Amniotic stem cell (primary cell): Measurements from ENCODE around the gene MIA2.
"Not testable (repeated sequence)": the region's sequence is repeated elsewhere in the genome, so short reads cannot be mapped to it uniquely, and the experiment has no call there.

Experiments used
- DNase-seq: peaks from one replicate; lab custom pipeline; 2025; lab: John Stamatoyannopoulos, UW

The MIA2 gene

DNA sequence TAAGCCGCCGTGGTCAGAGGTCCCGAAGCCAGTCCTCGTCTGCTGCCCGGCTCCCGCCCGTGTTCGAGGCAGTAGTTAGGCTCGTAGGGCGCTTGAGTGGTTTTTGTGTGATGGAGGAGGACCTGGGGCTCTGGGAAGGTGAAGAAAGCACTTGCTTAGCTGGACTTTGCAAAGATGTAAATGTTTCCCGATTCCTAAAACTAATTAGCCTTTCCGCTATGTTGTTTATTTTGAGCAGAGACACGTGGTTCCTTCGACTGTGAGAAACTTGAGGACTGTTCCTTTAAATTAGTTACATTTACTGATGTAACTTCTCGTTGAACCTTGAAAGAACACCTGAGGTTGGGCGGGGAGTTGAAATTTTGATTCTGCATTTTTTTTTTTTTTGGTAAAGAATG lies 33.9 kb downstream of the MIA2 start:
- DNase-seq: peak; percentile 17

DNA sequence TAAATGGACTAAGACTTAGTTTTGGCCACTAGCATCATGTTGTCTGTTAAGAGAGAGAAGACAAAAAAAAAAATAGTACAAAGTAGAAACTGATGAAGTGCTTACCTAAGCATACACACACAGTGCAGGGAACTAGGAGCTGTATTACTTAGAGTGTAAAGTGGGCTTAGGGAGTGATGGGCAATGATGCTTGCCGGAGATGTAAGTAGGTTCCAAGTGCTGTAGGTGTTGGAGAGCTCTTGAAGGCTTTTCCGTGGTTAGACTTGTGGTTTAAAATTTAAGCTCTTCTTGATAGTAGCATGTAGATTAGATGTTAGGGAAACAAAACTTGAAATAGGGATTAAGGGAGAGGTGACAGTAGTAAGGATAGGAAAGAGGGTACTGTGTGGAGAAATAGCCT lies 34.7 kb downstream of the MIA2 start:
- DNase-seq: no peak

DNA sequence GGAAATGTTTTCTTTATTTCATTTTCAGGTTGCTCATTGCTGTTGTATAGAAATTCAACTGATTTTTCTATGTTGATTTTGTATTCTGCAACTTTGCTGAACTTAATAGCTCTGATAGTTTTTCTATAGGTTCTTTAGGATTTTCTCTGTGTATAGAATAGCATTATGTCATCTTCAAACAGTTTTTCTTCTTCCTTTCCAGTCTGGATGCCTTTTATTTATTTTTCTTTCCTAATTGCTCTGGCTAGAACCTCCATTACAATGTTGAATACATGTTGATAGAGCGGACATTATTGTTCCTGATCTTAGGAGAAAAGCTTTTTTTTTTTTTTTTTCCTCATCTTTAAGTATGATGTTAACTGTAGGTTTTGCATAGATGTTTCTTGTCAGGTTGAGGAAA lies 39.2 kb downstream of the MIA2 start:
- DNase-seq: no peak

GRCh38 chr14:39275395-39275794 lies 41.7 kb downstream of the MIA2 start:
- DNase-seq: no peak

GRCh38 chr14:39276005-39276404 lies 42.3 kb downstream of the MIA2 start:
- DNase-seq: no peak

DNA sequence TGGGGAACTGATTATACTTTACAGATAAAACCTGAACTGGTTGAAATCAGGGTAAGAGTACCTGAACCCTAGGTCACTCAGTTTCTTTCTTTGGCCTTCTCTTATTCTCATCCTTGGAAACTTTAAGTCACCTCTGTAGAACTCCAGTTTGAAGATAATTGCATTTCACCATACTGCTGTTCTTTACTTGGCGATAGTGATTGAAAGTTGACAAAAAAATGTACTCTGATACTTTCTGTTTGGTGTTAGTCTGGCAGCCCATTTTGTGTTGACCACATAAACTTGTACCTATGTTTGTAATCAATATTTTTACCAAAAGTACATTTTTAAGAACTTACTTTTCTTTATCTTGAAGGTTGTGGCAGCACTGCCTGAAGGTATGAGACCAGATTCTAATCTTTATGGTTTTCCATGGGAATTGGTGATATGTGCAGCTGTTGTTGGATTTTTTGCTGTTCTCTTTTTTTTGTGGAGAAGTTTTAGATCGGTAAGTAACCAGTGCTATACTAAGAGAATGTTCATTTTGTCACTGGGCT lies 42.9 kb downstream of the MIA2 start:
- no peak for DNase-seq

DNA sequence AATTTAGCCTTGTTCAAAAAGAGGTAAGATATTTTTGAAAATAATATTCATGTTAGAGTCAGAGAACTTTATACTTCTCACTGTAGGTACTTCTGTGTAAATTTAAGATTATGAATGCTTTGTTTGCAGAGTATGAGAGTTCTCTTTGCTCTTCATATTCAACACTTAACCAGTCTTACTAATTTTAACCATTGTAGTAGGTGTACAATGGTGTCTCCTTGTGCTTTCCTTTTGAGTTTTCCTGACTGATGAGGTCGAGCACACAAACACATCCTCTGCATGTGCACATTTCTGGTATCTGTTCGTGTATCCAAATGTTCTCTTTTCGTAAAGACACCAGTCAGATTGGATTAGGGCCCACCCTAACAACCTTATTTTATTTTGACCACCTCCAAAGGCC lies 45.8 kb downstream of the MIA2 start:
- no peak for DNase-seq

- not testable (repeated sequence) for DNase-seq
These were observed 47.0 kb downstream of the MIA2 start for GRCh38 chr14:39280678-39281077.

GRCh38 chr14:39289523-39289922 lies 55.8 kb downstream of the MIA2 start:
- no peak for DNase-seq

DNA sequence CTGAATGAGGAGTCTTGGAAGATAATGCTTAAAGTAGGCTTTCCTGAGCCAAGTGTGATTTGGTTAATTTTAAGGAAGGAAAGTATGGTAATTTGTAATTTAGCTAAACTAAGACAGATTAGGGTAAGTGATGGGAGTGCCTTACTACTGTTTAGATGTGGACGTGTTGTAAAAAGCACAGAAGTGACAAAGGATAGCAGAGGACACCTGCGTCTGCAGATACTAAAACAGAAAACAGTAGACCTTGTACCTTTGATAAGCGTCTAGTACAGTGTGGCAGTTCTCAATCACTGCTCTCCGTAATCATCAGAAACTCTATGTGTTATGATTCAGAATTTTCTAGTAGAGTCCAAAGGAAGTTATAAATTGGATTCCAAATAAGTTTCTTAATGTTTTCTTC lies 58.0 kb downstream of the MIA2 start:
- no peak for DNase-seq

- no peak for DNase-seq
These were observed 59.9 kb downstream of the MIA2 start for GRCh38 chr14:39293629-39294028.

DNA sequence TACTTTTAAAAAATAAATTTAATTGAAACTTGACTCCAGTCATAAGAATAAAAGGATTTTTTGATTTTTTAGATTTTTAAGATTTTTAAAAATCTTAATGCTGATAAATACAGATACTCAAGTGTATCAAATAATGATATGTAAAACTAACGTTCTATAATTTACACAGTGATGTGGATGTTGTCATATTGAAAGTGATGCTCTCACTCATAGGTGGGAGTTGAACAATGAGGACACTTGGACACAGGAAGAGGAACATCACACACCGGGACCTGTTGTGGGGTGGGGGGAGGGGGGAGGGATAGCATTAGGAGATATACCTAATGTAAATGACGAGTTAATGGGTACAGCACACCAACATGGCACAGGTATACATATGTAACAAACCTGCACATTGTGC lies 66.7 kb downstream of the MIA2 start:
- not testable (repeated sequence) for DNase-seq

- DNase-seq: no peak
These were observed 68.6 kb downstream of the MIA2 start for GRCh38 chr14:39302124-39302810.

DNA sequence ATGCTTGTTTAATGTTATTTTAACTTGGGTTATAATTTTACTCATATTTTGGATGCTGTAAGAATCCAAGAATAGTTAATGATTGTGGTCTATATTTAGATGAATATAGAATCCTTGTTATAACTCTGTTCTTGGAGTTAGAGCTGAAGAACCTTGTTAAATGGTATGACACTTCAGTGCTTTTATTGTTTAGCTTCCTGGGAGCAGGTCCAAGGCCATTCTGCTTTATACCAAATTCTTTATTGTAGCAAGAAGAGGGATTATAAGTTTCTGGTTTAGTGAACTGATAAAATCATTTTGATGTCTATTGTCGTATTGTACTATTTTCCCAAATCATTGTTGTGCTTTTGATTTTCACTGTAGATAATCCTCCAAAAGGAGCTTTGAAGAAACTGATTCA lies 69.4 kb downstream of the MIA2 start:
- DNase-seq: no peak

- no peak for DNase-seq
These were observed 74.1 kb downstream of the MIA2 start for GRCh38 chr14:39307815-39308214.

- DNase-seq: no peak
These were observed 76.3 kb downstream of the MIA2 start for GRCh38 chr14:39310051-39310450.

- DNase-seq: no peak
These were observed 82.2 kb downstream of the MIA2 start for GRCh38 chr14:39315859-39316444.

- no peak for DNase-seq
These were observed 83.3 kb downstream of the MIA2 start for GRCh38 chr14:39316830-39317553.

DNA sequence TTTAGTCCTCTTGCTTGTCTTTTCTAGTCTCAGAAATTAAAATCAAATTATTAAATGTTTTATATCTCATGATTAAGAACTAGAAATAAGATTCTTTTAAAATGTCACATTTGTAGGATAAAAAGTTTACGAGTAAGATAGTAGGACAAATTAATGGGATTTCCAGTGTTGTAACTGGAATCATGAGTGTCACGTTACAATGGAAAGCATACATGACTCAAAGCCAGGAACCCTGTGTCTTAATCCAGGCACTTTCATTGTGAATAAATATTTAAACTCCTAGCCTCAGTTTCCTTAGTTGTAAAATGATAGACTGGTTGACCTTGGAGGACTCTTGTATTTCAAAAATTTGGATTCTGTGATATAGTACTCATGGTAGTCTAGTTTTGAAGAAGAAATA lies 84.9 kb downstream of the MIA2 start:
- no peak for DNase-seq

DNA sequence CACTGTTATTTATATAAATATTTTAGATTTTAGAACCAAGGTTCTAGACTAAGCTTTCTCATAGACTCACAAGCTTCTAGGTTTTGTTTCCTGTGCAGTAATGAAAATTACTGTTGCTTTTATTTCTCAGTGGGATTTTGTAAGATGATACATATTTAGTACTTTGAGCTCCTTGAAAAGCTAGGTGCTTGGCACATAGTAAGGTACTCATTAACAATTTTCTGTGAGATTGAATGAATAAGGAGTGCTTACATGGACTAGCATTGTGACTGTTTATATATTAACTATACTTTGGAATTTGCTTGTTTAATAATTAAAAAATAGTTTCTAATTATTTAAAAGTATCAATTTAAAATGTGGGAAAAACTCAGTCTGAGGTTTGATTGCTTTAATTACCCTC lies 85.7 kb downstream of the MIA2 start:
- DNase-seq: no peak

DNA sequence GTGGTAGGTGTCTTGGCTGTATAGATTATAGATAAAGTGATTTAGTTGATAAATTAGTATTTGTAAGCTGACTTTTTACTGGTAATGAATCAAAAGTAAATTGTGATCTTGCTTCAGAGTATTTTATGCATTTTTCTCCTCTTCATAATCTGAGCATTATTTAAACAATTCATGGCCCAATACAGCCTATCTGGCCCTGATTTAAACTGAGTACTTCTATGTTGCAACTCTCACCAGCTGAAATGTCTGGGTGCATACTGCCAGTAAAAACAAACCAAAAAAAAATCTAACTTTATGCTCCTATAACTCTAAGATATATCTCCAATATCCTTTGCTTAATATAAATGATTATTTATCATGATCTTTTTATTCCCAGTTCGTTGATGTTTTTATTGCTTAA lies 86.6 kb downstream of the MIA2 start:
- DNase-seq: no peak

DNA sequence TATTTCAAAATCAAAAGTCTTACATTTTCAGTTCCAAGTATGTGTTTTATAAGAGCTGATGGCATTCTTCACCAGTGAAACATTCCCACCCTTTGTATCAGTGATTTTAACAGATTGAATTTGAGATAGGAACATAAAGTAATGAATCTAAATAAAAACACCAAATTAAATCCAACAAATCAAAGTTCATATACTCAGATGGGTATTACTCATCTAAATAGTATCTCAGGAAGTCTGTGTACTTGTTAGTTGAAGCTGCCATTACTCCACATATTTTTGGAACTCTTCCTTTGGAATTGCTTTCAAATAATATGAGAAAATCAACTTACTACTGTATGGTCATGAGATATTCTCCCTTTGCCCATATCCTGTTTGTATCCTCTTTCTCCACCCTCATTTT lies 89.1 kb downstream of the MIA2 start:
- no peak for DNase-seq

GRCh38 chr14:39324097-39324496 lies 90.4 kb downstream of the MIA2 start:
- DNase-seq: no peak
